IPS-18c (cell line): ENCODE data around the gene PARD3.

Experiments
- H3K4me3 ChIP-seq: 2 replicates; pipeline ENCODE4 v1.7.0; 2013; ENCODE audit warnings: low read depth, mild to moderate bottlenecking, low read length, moderate library complexity; ENCODE audit not compliant: insufficient read depth
- H3K9me3 ChIP-seq: one replicate; pipeline ENCODE4 v1.6.1; 2013; ENCODE audit warnings: mild to moderate bottlenecking, low read length, moderate library complexity; ENCODE audit not compliant: control insufficient read depth, insufficient read depth

PARD3 gene

DNA sequence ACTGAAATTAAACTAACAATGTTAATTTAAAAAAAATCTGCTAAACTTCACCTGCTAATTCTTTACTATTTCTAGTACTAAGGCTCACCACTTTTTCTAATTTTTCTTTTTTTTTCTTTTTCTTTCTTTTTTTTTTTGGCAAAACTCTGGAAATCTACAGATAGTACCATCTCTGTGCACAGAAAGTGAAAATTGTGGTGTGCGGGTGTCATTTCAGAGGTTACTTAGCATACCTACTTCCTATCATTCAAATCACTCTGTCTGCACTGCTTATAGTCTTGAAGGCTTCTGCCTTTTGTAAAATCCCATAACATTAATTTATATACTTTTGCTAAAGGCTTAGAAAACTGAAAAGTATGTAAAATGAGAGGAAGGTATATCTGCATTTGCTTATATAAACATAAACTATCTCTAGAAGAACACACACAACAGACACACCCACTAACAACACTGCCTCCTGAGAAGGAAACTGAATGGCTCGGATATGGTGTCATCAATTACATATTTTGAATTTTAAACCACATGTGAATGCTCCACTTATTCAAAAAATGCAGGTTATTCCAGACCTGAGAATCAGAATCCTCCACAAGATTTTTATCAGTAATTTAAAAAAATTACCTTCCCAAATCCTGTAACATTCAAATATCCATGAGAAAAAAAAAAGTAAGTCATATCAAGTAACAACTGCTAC lies 229.5 kb downstream of the PARD3 start:
- H3K9me3 ChIP-seq = no peaks in the 10 kb centered on the region
- no peak overlapping the region for H3K4me3 ChIP-seq

- H3K4me3 ChIP-seq = no peak overlapping the region
- no peaks in the 10 kb centered on the region for H3K9me3 ChIP-seq
These were observed 230.9 kb downstream of the PARD3 start for GRCh38 chr10:34584164-34584563.

DNA sequence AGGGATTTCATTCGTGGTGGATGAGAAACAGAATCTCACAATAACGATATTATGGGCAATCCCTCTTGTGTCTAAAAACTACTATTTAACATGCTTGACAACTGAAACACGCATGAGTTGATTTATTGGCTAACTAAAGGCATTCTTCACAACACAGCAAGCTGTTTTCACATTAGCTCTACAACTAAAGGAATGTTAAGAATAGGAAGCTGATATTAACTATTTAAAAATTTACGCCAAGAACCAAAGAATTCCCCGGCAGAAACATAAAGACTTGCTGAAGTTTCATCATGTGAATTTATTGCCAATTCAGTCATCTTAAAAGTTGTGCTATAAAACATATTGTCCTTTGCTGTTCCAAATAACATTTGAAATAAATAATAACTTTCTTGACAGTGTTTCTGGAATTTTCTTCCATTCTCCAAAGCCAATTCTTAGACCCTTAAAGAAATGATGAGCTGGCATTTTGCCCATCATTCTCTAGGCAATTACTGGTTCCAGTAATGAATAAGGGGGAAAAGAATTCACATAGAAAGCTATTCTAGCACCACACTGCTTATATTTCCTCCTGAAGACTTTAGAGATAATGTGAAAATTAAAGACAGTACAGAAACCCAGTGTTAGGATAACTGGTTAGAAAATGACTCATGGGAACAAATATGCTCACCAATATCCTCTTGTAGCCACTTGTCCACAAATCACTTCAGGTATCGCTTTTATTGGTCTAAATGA lies 233.1 kb downstream of the PARD3 start:
- no peak overlapping the region for H3K4me3 ChIP-seq
- no peaks in the 10 kb centered on the region for H3K9me3 ChIP-seq

DNA sequence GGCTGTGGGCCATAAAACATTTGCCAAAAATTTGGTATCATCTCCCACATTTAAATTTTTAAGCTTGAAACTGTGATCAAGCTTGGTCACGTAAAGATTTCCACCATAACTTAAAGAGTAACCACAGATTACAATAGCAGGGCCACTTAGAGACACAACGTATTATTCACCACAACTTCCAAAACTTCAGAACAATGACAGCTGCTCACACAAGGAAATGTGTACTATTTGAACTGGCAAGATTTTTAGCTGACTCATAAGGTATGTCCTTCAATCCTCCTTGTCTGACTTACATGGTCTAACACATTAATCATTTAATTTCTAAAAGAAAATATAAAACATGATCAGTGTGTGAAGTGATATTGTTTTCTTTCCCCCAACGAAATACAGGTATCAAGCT lies 234.5 kb downstream of the PARD3 start:
- H3K4me3 ChIP-seq = no peak overlapping the region
- H3K9me3 ChIP-seq = no peaks in the 10 kb centered on the region

- Histone ChIP-seq H3K9me3 (no peaks in the 10 kb centered on the region), H3K4me3 (no peak overlapping the region)
These were observed 234.9 kb downstream of the PARD3 start for GRCh38 chr10:34580214-34580613.

DNA sequence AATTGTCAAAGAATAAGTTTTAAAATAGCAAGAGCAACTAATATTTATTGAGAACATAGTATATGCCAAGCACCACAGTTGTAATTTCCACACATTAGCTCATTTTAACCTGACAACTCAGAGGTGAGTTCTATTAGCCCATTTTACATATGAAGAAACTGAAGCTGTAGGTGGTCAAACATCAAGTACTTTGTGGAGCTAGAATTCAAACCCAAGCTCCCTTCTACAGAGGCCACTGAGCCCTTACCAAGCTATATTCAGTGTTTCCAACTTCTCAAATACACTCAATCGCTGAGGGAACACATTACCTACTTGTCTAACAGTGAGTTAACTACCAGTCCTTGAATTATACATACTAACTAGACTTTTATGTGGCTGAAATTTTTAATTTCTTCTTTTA lies 236.6 kb downstream of the PARD3 start:
- Histone ChIP-seq H3K4me3 (no peak overlapping the region), H3K9me3 (no peaks in the 10 kb centered on the region)

DNA sequence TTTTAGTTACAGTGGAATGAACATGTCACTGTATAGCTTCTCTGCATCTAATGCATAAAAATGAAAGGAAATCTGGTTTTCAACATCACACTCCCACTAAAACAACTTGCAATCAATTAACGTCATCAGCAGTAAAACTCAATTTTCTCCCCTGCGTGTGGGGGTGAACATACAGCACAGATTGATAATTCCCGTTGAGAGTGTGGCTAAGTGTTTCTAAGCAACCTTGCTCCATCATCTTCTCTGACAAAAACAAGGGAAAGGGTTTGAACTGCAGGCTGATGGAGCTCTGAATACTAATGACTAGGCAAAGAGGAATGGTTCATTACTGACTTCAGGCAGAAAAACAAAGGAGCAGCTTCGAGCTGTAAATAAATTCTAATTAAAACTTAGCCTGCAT lies 238.3 kb downstream of the PARD3 start:
- Histone ChIP-seq H3K9me3 (no peaks in the 10 kb centered on the region), H3K4me3 (no peak overlapping the region)

DNA sequence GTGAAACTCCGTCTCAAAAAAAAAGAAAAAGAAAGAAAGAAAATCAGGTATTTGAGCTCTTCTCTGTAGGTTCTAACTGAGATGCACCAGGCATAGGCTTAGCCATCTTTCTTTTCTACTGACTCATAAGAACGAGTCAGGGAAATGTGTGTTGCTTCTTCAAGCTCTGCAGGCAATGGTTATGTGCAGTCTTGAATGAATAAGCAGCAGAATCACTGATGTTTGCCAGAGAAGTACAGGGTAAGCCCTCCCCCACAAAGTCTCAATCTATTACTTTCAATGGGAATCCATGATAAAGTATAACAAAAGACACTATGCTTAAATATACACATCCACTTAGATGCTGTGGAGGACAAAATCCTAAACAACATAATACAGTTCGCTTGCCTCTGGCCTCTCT lies 239.2 kb downstream of the PARD3 start:
- Histone ChIP-seq H3K4me3 (no peak overlapping the region), H3K9me3 (no peaks in the 10 kb centered on the region)

DNA sequence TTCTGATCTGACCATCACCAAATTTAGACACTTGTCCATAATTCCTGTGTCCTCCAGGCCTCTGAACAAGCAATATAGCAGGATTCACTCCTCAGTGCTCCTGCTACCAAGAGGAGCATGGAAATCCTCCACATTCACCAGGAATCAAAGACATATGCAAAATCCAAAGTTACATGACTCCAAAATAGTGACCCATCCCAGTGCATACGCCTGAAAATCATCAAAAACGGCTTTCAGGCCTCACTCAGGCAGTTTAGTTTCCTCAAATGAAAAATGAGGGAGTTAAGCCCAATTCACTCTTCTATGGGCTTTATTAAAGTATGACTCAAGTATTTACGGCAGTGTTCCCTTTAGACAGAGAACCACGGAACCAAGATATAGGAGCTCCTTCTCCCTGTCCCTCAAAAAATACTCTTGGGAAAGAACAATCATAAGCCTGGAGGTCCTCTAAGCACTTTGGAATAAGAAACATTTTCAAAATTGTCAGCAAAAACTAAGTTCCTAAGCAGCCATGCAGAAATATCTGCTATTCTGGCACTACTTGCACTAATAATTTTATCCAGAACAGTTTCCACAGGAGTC lies 240.7 kb downstream of the PARD3 start:
- H3K9me3 ChIP-seq = no peaks in the 10 kb centered on the region

DNA sequence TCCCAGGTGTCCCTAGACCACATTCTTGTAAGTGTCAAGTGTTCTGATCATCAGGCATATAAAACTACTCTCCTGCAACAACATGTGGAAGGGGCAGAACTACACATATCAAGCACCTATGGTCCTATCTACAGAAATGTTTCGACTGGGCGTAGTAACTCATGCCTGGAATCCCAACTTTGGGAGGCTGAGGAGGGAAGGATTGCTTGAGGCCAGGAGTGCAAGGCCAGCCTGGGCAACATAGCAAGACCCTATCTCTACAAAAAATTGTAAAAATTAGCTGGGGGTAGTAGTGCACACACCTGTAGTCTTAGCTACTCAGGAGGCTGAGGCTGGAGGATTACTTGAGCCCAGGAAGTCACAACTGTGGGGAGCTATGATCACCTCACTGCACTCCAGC lies 244.2 kb downstream of the PARD3 start:
- Histone ChIP-seq H3K4me3 (no peak overlapping the region), H3K9me3 (no peaks in the 10 kb centered on the region)

More for the DNA sequence above, 240.7 kb downstream of the PARD3 start:
- no peak overlapping the region for H3K4me3 ChIP-seq

GRCh38 chr10:34567659-34568253 lies 247.3 kb downstream of the PARD3 start:
- no peaks in the 10 kb centered on the region for H3K9me3 ChIP-seq
- no peak overlapping the region for H3K4me3 ChIP-seq

DNA sequence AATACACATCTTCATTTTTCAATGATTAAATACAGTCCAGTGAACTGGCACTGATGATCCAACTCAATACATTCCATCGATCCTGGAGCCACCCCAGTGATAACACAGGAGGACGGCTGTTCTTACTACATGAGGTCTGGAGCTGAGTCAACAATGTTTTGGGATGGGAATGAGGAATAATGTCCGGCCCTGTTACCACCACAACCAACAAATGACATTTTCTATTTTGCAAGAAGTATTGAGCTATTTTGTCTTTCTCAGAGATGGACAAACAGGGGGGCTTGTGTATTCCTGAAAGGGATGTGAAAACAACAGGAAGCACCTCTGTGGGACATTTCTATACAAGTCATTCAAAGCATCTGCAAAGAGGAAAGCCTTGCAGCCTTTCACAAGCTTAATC lies 249.2 kb downstream of the PARD3 start:
- Histone ChIP-seq H3K9me3 (no peaks in the 10 kb centered on the region), H3K4me3 (no peak overlapping the region)

- Histone ChIP-seq H3K4me3 (no peak overlapping the region), H3K9me3 (peaks cover 2% of the 10 kb centered on the region)
These were observed 257.0 kb downstream of the PARD3 start for GRCh38 chr10:34558093-34558583.

DNA sequence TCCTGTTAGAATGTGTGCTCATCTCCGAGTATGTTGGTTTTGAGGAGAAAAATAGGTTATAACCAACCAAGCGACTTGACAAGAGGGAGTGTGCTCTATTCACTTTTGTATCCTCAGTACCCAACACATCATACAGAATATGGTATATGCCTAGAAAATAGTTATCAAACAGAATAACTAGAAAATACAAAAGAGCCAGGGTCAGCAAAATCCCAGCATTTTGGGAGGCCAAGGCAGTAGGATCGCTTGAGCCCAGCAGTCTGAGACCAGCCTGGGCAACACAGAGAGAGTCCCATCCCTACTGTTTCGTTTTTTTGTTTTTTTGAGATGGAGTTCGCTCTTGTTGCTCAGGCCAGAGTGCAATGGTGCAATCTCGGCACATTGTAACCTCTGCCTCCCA lies 257.9 kb downstream of the PARD3 start:
- no peak overlapping the region for H3K4me3 ChIP-seq
- H3K9me3 ChIP-seq = peaks cover 2% of the 10 kb centered on the region

DNA sequence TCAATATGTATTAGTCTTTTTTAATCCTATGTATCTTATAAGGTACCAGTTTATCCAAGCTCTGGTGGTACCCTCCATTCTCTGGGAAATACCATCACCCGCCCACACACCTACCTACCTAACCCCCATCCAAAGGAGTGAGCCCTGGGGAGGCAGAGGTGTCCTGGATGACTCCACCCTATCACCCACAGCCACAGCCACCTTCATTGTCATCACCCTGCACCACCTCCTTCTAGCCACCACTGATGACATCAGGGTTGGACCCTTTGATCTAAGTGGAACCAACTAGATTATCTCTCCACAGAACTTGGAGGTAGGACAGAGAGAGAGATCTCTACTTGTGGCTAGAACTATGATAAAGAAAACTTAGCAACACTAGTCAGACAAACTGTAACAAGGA lies 259.4 kb downstream of the PARD3 start:
- Histone ChIP-seq H3K4me3 (no peak overlapping the region), H3K9me3 (no peaks in the 10 kb centered on the region)

GRCh38 chr10:34553747-34554146 lies 261.3 kb downstream of the PARD3 start:
- no peak overlapping the region for H3K4me3 ChIP-seq

GRCh38 chr10:34551295-34551694 lies 263.8 kb downstream of the PARD3 start:
- Histone ChIP-seq H3K4me3 (no peak overlapping the region), H3K9me3 (no peaks in the 10 kb centered on the region)

More at GRCh38 chr10:34553747-34554146, 261.3 kb downstream of the PARD3 start:
- no peaks in the 10 kb centered on the region for H3K9me3 ChIP-seq

DNA sequence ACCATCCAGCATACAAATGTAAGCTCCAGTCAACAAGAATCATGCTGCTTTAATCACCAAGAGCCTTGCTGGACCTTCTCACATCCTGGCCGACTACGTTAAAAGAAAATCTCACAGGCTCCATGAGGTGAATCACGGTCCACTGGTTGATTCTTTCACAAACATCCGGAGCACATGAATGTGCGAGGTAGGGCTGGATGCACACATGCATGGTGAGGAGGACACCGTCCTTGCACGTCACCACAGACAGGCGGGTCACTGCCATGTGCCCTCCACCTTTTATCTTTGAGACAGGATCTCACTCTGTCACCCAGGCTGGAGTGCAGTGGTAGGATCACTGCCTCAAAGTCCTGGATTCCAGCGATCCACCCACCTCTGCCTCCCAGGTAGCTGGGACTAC lies 265.1 kb downstream of the PARD3 start:
- H3K9me3 ChIP-seq = no peaks in the 10 kb centered on the region
- H3K4me3 ChIP-seq = no peak overlapping the region
